Stimulated activated CD8-positive, alpha-beta memory T cell treated with anti-CD3 and anti-CD28 coated beads, Interleukin-12 subunit alpha, Interleukin-12 subunit beta, amount 100 ng/mL, for 4 hours (primary cell): ENCODE results near the gene FARP2.
"Not testable (repeated sequence)": the region's sequence is repeated elsewhere in the genome, so short reads cannot be mapped to it uniquely, and the experiment has no call there.

ENCODE experiments used
- DNase-seq: peaks from one replicate; pipeline ENCODE4 v3.0.0-alpha.2; 2020; ENCODE audit warnings: low read depth

Gene FARP2

GRCh38 chr2:241505781-241506201 lies 149.7 kb downstream of the FARP2 start:
- no peak for DNase-seq

- DNase-seq, result not testable (repeated sequence)
These were observed 150.2 kb downstream of the FARP2 start for GRCh38 chr2:241506317-241506716.

- no peak for DNase-seq
These were observed 150.8 kb downstream of the FARP2 start for GRCh38 chr2:241506793-241507429.

- peak; percentile 14 for DNase-seq
These were observed 151.6 kb downstream of the FARP2 start for GRCh38 chr2:241507430-241508239.

GRCh38 chr2:241508240-241509154 lies 152.4 kb downstream of the FARP2 start, which contains the start of gene STK25:
Gene STK25, minus strand, starts transcription at chr2:241508584. Its CDS starts 549 bp downstream, at chr2:241508035.
- DNase-seq, result peak; percentile 98

- no peak for DNase-seq
These were observed 153.2 kb downstream of the FARP2 start for GRCh38 chr2:241509155-241509784.

- no peak for DNase-seq
These were observed 155.1 kb downstream of the FARP2 start for GRCh38 chr2:241511091-241511741.

GRCh38 chr2:241514553-241514952 lies 158.5 kb downstream of the FARP2 start:
- no peak for DNase-seq

- DNase-seq, result no peak
These were observed 159.1 kb downstream of the FARP2 start for GRCh38 chr2:241514986-241515737.

- DNase-seq, result no peak
These were observed 160.5 kb downstream of the FARP2 start for GRCh38 chr2:241516520-241516965.

GRCh38 chr2:241517297-241517696 lies 161.2 kb downstream of the FARP2 start:
- DNase-seq, result no peak

- no peak for DNase-seq
These were observed 163.6 kb downstream of the FARP2 start for GRCh38 chr2:241519669-241520068.

GRCh38 chr2:241522477-241522876 lies 166.4 kb downstream of the FARP2 start:
- no peak for DNase-seq

GRCh38 chr2:241525818-241526780 lies 170.0 kb downstream of the FARP2 start:
- not testable (repeated sequence) for DNase-seq

GRCh38 chr2:241530571-241530970 lies 174.5 kb downstream of the FARP2 start:
- DNase-seq, result no peak

- no peak for DNase-seq
These were observed 175.2 kb downstream of the FARP2 start for GRCh38 chr2:241531161-241531722.

- DNase-seq, result no peak
These were observed 176.1 kb downstream of the FARP2 start for GRCh38 chr2:241532168-241532567.

- DNase-seq, result no peak
These were observed 176.9 kb downstream of the FARP2 start for GRCh38 chr2:241532733-241533601.
